ENCODE measurements around the gene LRRC14B. TPM values are rescaled to one million over a fixed set of nuclear protein-coding genes. Genes with fewer than 3 reads are reported as not detected.
"Not testable (repeated sequence)": the region's sequence is repeated elsewhere in the genome, so short reads cannot be mapped to it uniquely, and the experiment has no call there.

The LRRC14B gene
- total RNA-seq, 4 donors from 2014 or later: not detected

DNA sequence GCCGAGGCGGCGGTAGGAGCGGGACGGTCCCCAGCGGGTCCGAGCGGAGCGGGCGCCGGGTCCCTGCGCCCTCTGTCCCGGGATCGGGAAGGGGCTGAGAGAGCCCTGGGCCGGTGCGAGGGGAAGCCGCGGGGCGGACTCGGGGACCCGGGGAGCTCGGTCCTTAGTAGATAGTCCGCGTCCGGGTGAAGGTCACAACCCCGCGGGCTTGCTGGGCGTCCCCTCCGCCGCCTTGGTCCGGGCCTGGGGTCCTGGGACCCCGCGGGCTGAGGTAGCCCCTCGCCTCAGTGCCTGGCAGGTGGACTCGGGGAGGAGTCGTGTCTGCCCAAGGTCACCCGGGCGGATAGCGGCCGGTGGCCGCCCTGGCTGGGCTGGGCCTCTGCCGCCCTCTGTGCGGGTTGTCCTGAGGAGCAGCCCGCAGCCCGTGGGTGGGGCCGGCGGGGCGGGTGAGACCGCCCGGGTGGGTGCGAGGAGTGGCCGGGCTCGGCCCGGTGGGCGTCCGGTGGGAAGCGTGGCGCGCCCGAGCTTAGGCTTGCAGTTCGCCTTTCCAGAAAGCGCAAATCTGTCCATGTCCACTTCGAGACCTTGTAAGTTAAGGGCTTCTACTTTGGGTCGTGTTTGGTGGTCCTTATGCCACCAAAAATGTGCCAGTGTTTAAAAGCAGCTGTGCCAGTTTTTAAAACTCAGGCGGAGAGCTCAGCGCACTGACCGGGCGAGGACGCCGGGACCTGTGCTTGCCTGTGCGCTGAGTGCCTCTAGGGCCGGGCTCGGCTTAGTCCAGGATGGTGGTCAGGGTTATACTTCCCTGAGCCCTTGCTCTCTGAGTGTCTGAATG, 27.4 kb downstream of the LRRC14B start:
- H3K9me3 ChIP-seq: no peaks in the 10 kb centered on the region
- peaks cover 0 to 59% (median 7%) of the 10 kb centered on the region in 3 donors for H3K4me1 ChIP-seq
- TF ChIP-seq POLR2A (IDR thresholded peaks at IDR 0.05) (no peak), EP300 (IDR thresholded peaks at IDR 0.05) (no peak)
- TF ChIP-seq, protein P1, sequence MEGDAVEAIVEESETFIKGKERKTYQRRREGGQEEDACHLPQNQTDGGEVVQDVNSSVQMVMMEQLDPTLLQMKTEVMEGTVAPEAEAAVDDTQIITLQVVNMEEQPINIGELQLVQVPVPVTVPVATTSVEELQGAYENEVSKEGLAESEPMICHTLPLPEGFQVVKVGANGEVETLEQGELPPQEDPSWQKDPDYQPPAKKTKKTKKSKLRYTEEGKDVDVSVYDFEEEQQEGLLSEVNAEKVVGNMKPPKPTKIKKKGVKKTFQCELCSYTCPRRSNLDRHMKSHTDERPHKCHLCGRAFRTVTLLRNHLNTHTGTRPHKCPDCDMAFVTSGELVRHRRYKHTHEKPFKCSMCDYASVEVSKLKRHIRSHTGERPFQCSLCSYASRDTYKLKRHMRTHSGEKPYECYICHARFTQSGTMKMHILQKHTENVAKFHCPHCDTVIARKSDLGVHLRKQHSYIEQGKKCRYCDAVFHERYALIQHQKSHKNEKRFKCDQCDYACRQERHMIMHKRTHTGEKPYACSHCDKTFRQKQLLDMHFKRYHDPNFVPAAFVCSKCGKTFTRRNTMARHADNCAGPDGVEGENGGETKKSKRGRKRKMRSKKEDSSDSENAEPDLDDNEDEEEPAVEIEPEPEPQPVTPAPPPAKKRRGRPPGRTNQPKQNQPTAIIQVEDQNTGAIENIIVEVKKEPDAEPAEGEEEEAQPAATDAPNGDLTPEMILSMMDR (IDR thresholded peaks at IDR 0.05): peak in 1 of 4 experiments; percentile 1
- no CpG with 5 or more reads among the region's 73 CpGs for WGBS, 2 donors (ENCODE audit: low coverage in 1 of 2)
- peak overlapping the region; percentile 82 to 94 (median 88) for H3K27ac ChIP-seq
- peak overlapping the region; percentile 97 to 99 for H3K4me3 ChIP-seq
- ATAC-seq: peak; percentile 51
- peaks cover 0 to 18% of the 10 kb centered on the region in 2 donors for H3K36me3 ChIP-seq
- no peaks in the 10 kb centered on the region for H3K27me3 ChIP-seq

DNA sequence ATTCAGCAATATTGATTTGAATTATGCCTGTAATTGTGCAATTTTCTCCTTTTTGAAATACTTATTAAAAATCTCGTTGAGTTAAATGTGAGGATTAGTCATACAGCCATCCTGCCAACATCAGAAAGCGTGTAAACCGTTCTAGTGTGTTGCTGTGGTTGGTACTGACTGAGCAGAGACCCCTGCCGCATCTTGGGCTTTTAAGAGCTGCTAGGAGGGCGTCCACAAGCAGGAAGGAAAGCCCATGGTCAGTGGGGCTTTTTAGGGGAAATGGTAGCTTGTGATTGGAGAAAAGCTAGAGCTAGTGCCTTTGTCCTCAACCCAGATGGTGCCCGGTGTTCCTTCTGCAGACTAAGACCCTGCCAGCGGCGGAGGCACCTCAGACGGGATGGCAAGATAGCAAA, 28.2 kb downstream of the LRRC14B start:
- Histone ChIP-seq H3K4me1 (peaks cover 0 to 59% (median 7%) of the 10 kb centered on the region in 3 donors), H3K4me3 (peak overlapping the region; percentile 97 to 99), H3K27ac (peak overlapping the region in 3 of 4 donors; percentile 82 to 94 (median 92)), H3K36me3 (peaks cover 0 to 20% of the 10 kb centered on the region in 2 donors), H3K9me3 (no peaks in the 10 kb centered on the region), H3K27me3 (no peaks in the 10 kb centered on the region)
- no peak for TF ChIP-seq POLR2A (IDR thresholded peaks at IDR 0.05)
- TF ChIP-seq EP300 (IDR thresholded peaks at IDR 0.05): no peak
- TF ChIP-seq, protein P1 (IDR thresholded peaks at IDR 0.05): no peak
- TF ChIP-seq POLR2AphosphoS5 (IDR thresholded peaks at IDR 0.05): no peak
- ATAC-seq: no peak
- WGBS, 2 donors (ENCODE audit: low coverage in 1 of 2): 6 to 21% methylated on average over 5 to 7 of the region's 9 CpGs

DNA sequence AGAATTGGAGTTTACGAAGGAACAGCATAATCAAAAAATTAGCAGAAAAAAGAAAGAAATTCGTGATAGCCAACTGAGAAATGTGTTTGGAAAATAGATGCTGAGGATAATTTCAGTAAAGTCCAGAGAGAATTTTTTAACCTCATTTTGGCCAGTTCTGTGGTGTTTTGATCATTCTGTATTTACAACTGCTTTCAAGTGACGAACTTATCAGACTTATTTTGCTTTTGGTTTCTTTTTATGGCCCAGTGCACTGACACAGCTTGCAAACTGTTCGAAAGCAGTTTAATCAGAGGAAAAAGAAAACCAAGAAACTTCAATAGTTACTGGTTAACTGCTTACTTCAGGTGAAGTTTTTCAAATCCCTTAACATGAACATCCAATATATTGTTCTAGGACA, 28.7 kb downstream of the LRRC14B start:
- no peaks in the 10 kb centered on the region for H3K9me3 ChIP-seq
- peaks cover 0 to 21% of the 10 kb centered on the region in 2 donors for H3K36me3 ChIP-seq
- H3K4me3 ChIP-seq: peak overlapping the region; percentile 97 to 99
- H3K27me3 ChIP-seq: no peaks in the 10 kb centered on the region
- WGBS, 2 donors (ENCODE audit: low coverage in 1 of 2): 35 to 45% methylated on average over 4 of the region's 4 CpGs
- TF ChIP-seq EP300 (IDR thresholded peaks at IDR 0.05) (no peak), POLR2AphosphoS5 (IDR thresholded peaks at IDR 0.05) (no peak), POLR2A (IDR thresholded peaks at IDR 0.05) (no peak)
- TF ChIP-seq, protein P1 (IDR thresholded peaks at IDR 0.05): no peak
- H3K4me1 ChIP-seq: peaks cover 0 to 57% (median 7%) of the 10 kb centered on the region in 3 donors
- ATAC-seq: no peak
- peak overlapping the region in 2 of 4 donors; percentile 92 to 94 for H3K27ac ChIP-seq

DNA sequence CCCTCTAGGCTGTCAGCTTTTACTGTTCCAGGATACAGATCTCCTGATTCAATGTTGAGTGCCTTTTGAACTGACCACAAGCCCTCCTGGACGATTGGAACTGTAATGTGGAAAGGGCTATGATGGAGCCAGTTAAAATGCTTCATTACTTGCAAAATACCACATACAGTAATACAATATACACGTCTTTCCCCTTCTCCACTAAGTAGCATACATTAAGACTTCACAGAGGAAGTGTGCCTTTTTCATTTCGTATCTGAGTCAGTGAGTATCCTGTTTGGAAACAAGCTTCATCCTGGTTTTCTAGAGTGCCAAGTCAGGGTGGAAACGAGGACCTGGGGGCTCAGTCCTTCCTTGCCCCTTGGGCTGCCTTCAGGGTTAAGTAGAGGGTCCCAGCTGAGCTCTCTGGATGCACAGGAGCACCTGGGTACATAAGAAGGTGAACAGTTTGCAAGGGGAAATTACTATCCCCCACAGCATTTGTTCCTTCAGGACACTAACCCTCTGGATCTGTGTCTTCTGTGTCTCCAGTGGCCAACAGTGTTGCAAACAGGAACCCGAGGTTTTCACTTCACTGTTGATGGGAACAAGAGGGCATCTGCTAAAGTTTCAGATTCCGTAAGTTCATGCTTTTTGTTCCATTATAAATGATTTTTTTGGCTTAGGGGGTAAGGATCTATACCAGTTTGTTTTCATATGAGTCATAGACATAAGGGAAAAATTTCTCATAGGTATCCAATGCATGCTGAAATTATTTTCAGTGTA, 31.8 kb downstream of the LRRC14B start:
- H3K36me3 ChIP-seq: peaks cover 0 to 45% of the 10 kb centered on the region in 2 donors
- not testable (repeated sequence) for H3K27me3 ChIP-seq, H3K4me3 ChIP-seq, ATAC-seq, H3K27ac ChIP-seq, H3K9me3 ChIP-seq
- 41 to 42% methylated on average over 5 of the region's 6 CpGs for WGBS, 2 donors (ENCODE audit: low coverage in 1 of 2)
- peaks cover 0 to 38% (median 7%) of the 10 kb centered on the region in 3 donors for H3K4me1 ChIP-seq

DNA sequence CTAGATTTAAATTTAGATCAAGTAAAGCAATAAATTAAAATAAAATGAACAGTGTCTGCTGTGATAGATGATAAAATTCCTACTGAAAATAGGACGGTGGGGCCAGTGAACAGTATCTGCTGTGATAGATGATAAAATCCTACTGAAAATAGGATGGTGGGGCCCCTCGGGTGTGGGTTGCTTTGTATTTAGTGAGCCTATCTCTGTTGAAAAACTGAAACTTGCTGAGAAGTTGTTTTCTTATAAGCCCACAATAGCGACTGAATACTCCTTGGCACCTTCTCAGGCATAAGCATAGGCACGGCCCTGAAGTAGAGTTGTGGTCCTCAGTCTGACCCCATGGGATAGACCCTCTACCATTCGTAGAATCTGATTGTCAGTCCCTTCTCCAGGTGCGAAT, 32.5 kb downstream of the LRRC14B start:
- peaks cover 0 to 52% of the 10 kb centered on the region in 2 donors for H3K36me3 ChIP-seq

More for the DNA sequence above, 32.5 kb downstream of the LRRC14B start:
- no peak for ATAC-seq
- Histone ChIP-seq H3K9me3 (no peaks in the 10 kb centered on the region), H3K27ac (no peak overlapping the region), H3K4me3 (no peak overlapping the region), H3K27me3 (no peaks in the 10 kb centered on the region), H3K4me1 (peaks cover 0 to 38% (median 7%) of the 10 kb centered on the region in 3 donors)
- TF ChIP-seq, protein P1 (IDR thresholded peaks at IDR 0.05): no peak
- TF ChIP-seq POLR2A (IDR thresholded peaks at IDR 0.05) (no peak), POLR2AphosphoS5 (IDR thresholded peaks at IDR 0.05) (no peak), EP300 (IDR thresholded peaks at IDR 0.05) (no peak)
- WGBS, 2 donors (ENCODE audit: low coverage in 1 of 2): 75 to 79% methylated on average over 6 of the region's 6 CpGs

Measured in gastroesophageal sphincter (tissue), 4 donors.